NCI-H1417 (cell line): ENCODE results near the gene ALDH1A3.
A peak's percentile ranks its signal among the peaks of the same experiment; 100 is the strongest.

Experiments used
- DNase-seq, 3 experiments: peaks; one replicate each; lab custom pipeline; 2025; lab: John Stamatoyannopoulos, UW

Gene ALDH1A3

GRCh38 chr15:100859970-100860828, 19.4 kb upstream of the ALDH1A3 start:
- no peak for DNase-seq

GRCh38 chr15:100860829-100861510, 18.7 kb upstream of the ALDH1A3 start:
- no peak for DNase-seq

GRCh38 chr15:100861511-100861991, 18.1 kb upstream of the ALDH1A3 start:
- no peak for DNase-seq

GRCh38 chr15:100862162-100862561, 17.5 kb upstream of the ALDH1A3 start:
- no peak for DNase-seq

- DNase-seq = no peak
Measured at GRCh38 chr15:100863075-100863795, 16.4 kb upstream of the ALDH1A3 start.

- DNase-seq = no peak
Measured at GRCh38 chr15:100863796-100864267, 15.8 kb upstream of the ALDH1A3 start.

- no peak for DNase-seq
Measured at GRCh38 chr15:100866386-100867330, 13.0 kb upstream of the ALDH1A3 start.

- DNase-seq = no peak
Measured at GRCh38 chr15:100867433-100867832, 12.2 kb upstream of the ALDH1A3 start.

- peak in 1 of 3 experiments; percentile 13 for DNase-seq
Measured at GRCh38 chr15:100869151-100869999, 10.3 kb upstream of the ALDH1A3 start.

GRCh38 chr15:100873029-100873677, 6.5 kb upstream of the ALDH1A3 start:
- peak; percentile 61 to 90 (median 88) for DNase-seq

GRCh38 chr15:100875495-100875894, 4.1 kb upstream of the ALDH1A3 start:
- no peak for DNase-seq

- no peak for DNase-seq
Measured at GRCh38 chr15:100875976-100876375, 3.7 kb upstream of the ALDH1A3 start.

GRCh38 chr15:100877551-100877950, 2.1 kb upstream of the ALDH1A3 start:
- DNase-seq = peak; percentile 55 to 82 (median 76)

- DNase-seq = no peak
Measured at GRCh38 chr15:100878130-100878529, 1.5 kb upstream of the ALDH1A3 start.

GRCh38 chr15:100878648-100879047, 983 bp upstream of the ALDH1A3 start:
- no peak for DNase-seq

- peak in 1 of 3 experiments; percentile 59 for DNase-seq
Measured at GRCh38 chr15:100879061-100879463, 569 bp upstream of the ALDH1A3 start.

- no peak for DNase-seq
Measured at GRCh38 chr15:100880139-100880896, 687 bp downstream of the ALDH1A3 start.

- no peak for DNase-seq
Measured at GRCh38 chr15:100880897-100881242, 1.2 kb downstream of the ALDH1A3 start.
